ENCODE measurements around the gene GNG2. TPM values are rescaled to one million over a fixed set of nuclear protein-coding genes. Genes with fewer than 3 reads are reported as not detected.

Gene GNG2
- total RNA-seq, 1 donor: 4.3 TPM

DNA sequence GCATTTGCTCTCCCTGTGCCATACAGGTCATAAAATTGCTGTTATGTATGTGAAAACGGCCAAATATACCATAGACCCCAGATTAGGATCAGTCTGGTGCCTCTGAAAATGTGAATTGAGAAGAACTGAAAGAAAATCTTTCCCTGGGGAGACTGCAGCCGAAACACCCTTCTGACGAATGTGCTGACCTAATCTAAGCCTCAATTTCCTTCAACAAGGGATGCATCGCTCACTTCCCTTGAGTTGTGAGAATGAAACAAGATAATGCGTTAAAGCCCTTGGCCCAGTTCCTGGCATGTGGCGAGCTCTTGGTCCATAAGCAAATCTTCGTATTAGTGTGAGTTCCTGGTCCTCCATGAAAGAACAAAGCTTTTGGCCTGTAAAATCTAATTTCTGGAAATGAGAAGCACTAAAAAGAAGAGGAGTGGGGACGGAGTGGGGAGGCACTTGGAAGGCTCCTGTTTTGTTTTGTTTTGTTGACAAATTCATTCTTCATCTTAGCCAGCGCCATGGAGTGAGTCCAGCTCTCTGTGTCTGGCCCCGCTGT lies 79.4 kb downstream of the GNG2 start:
- no peak overlapping the region for H3K4me3 ChIP-seq (ENCODE audit: low read depth, low read length)
- TF ChIP-seq, protein P1, sequence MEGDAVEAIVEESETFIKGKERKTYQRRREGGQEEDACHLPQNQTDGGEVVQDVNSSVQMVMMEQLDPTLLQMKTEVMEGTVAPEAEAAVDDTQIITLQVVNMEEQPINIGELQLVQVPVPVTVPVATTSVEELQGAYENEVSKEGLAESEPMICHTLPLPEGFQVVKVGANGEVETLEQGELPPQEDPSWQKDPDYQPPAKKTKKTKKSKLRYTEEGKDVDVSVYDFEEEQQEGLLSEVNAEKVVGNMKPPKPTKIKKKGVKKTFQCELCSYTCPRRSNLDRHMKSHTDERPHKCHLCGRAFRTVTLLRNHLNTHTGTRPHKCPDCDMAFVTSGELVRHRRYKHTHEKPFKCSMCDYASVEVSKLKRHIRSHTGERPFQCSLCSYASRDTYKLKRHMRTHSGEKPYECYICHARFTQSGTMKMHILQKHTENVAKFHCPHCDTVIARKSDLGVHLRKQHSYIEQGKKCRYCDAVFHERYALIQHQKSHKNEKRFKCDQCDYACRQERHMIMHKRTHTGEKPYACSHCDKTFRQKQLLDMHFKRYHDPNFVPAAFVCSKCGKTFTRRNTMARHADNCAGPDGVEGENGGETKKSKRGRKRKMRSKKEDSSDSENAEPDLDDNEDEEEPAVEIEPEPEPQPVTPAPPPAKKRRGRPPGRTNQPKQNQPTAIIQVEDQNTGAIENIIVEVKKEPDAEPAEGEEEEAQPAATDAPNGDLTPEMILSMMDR (IDR thresholded peaks at IDR 0.05; ENCODE audit: insufficient read depth, low read depth, low read length): no peak
- DNase-seq (ENCODE audit: low read depth): peak; percentile 83

DNA sequence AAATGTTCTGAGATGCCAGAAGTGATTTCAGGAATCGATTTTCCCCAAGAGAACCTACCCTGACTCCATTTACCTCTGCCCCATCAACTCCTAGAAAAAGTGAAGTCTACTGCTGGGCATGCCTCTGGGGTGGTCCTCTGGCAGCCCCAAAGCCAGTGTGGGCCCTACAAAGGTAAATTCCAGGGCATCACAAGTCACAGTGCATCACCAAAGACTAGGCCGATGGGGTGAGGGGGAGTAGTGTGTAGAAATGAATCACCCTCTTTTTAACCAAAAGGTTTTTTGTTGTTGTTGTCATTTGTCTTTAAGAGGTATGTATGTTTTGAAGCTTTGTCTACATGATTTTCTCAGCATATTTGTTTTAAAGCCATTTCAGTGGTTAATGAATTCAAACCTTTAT lies 82.6 kb downstream of the GNG2 start:
- no peak overlapping the region for H3K4me3 ChIP-seq (ENCODE audit: low read depth, low read length)
- no peak for DNase-seq (ENCODE audit: low read depth)
- TF ChIP-seq, protein P1 (IDR thresholded peaks at IDR 0.05; ENCODE audit: insufficient read depth, low read depth, low read length): no peak

DNA sequence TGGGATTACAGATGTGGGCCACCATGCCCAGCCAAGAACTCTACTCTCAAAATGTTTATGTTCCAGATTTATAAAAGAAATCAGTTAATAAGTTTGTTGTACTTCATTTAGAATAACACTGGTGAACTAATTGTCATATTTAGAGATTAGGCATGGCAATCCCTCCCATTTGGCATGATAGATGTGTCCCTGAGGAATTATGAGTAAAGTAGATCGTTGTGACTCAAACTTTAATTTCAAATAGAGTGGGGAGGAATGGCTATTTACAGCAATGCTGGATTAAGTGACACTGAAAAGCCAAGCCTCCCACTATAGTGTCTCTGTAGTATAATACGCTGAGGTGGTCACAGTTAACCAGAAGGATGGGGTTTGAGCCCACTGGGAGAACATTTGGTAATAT lies 89.6 kb downstream of the GNG2 start:
- DNase-seq (ENCODE audit: low read depth): no peak
- no peak overlapping the region for H3K4me3 ChIP-seq (ENCODE audit: low read depth, low read length)
- TF ChIP-seq, protein P1 (IDR thresholded peaks at IDR 0.05; ENCODE audit: insufficient read depth, low read depth, low read length): no peak

DNA sequence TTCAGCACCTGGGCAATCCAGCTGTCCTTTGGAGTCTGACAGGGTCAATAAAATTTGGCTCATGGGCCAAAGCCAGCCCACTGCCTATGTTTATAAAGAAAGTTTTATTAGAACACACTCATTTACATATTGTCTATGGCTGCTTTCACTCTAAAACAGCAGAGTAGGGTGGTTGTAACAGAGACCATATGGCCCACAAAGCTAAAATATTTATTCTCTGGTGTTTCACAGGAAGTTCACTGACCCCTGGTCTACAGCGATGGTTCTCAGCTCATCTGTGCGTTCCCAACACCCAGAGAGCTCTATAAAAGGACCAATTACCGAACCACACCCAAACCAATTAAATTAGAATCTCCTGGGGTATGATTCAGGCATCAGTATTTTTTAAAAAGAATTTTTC lies 91.2 kb downstream of the GNG2 start:
- TF ChIP-seq, protein P1 (IDR thresholded peaks at IDR 0.05; ENCODE audit: insufficient read depth, low read depth, low read length): no peak
- peak; percentile 70 for DNase-seq (ENCODE audit: low read depth)
- H3K4me3 ChIP-seq (ENCODE audit: low read depth, low read length): no peak overlapping the region

DNA sequence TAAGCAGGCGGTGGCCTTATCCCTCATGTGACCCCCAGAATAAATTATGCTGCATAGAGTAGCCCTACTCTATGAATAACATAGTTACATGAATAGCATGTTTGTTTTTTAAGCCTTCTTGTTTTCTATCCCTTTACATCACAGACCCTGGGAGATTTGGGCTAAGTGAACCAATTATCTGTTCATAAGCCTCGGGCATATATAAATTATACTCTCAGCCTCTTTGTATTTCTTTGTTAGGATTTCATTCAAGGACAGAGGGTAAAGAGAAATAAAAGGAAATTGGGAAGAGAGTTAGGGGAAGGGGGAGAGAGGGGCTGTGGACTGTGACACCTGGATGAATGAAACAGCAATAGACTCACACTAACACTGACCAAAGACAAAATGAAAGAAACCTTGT lies 93.6 kb downstream of the GNG2 start:
- no peak overlapping the region for H3K4me3 ChIP-seq (ENCODE audit: low read depth, low read length)
- no peak for DNase-seq (ENCODE audit: low read depth)
- TF ChIP-seq, protein P1 (IDR thresholded peaks at IDR 0.05; ENCODE audit: insufficient read depth, low read depth, low read length): no peak

DNA sequence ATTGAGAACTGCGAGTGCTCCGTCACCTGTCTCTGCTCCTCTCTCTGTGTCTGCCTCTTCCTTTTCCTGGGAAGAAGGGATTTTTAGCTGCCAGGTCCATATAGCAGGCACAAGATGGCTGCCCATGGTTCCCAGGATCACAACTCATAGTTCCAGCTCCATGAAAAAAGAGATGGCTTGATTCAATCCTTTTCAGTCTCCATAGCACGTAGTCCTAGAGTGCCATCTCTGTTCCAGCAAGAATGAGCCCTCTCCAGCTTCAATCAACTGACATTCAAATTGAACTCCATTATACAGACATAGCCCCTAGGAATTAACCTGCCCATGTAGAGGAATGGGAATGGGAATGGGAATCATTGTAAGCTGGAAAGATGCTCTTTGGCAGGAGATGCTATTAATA lies 94.2 kb downstream of the GNG2 start:
- H3K4me3 ChIP-seq (ENCODE audit: low read depth, low read length): no peak overlapping the region
- TF ChIP-seq, protein P1 (IDR thresholded peaks at IDR 0.05; ENCODE audit: insufficient read depth, low read depth, low read length): no peak
- DNase-seq (ENCODE audit: low read depth): no peak

DNA sequence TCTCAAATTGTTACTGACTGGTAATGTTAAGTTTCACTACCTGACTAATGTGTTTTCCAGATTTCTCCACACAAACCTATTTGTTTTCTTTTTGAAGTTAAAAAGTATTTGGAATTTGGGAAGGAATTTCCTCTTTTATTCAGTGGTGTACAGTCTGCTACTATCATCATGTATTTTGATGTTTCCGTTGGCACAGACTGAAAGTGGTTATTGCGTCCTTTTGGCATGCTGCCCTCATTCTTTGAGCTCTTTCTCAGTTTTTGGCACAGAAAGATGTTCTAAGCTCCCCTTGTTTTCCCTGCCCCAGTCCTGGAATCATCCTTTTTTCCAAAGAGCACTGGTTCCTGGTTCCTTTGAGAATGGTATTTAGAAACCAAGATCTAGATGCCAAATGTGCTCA lies 97.5 kb downstream of the GNG2 start:
- no peak overlapping the region for H3K4me3 ChIP-seq (ENCODE audit: low read depth, low read length)
- DNase-seq (ENCODE audit: low read depth): no peak
- TF ChIP-seq, protein P1 (IDR thresholded peaks at IDR 0.05; ENCODE audit: insufficient read depth, low read depth, low read length): no peak

All from fibroblast of villous mesenchyme (primary cell).